Activated CD8-positive, alpha-beta T cell treated with anti-CD3 and anti-CD28 coated beads for 36 hours (primary cell): ENCODE measurements around the gene VAMP4. TPM values are rescaled to one million over a fixed set of nuclear protein-coding genes. Genes with fewer than 3 reads are reported as not detected.

Experiments used
- ATAC-seq: fragments of 200-7000 bp; cut with Tn5 transposase; one replicate; pipeline ENCODE4 v1.10.0; 2021; ENCODE audit warnings: mild to moderate bottlenecking, moderate library complexity
- CTCF ChIA-PET: fragments of 350-600 bp; sonication (Branson Sonifier 250); formaldehyde crosslinking; loops from one replicate; lab custom pipeline; 2021; ENCODE audit warnings: antibody characterized with exemption; lab: Charles Lee
- POLR2A ChIA-PET: fragments of 350-600 bp; sonication (Branson Sonifier 250); formaldehyde crosslinking; loops from one replicate; lab custom pipeline; 2021; ENCODE audit warnings: antibody characterized with exemption; lab: Charles Lee
- DNase-seq: peaks from one replicate; pipeline ENCODE4 v3.0.0-alpha.2; 2020
- H3K27ac Mint-ChIP-seq: one replicate; pipeline ENCODE4 v1.8.0; 2021; ENCODE audit warnings: mild to moderate bottlenecking, mixed read lengths
- H3K27me3 Mint-ChIP-seq: one replicate; pipeline ENCODE4 v1.8.0; 2021; ENCODE audit warnings: mixed read lengths
- H3K36me3 Mint-ChIP-seq: one replicate; pipeline ENCODE4 v1.8.0; 2021; ENCODE audit warnings: low read depth, mixed read lengths
- H3K4me1 Mint-ChIP-seq: one replicate; pipeline ENCODE4 v1.8.0; 2021; ENCODE audit warnings: low read depth, mixed read lengths
- H3K4me3 Mint-ChIP-seq: one replicate; pipeline ENCODE4 v1.8.0; 2021; ENCODE audit warnings: mild to moderate bottlenecking, moderate library complexity, mixed read lengths
- H3K9me3 Mint-ChIP-seq: one replicate; pipeline ENCODE4 v1.8.0; 2021; ENCODE audit warnings: mixed read lengths
- intact Hi-C: fragments of 100-400 bp; cut with micrococcal nuclease; formaldehyde crosslinking; loops from one replicate; pipeline ENCODE4 v1.10.0; 2022
- total RNA-seq, 2 experiments: library from RNA; stranded (reverse); gene quantifications; one replicate each; pipeline ENCODE4 v1.2.3, GENCODE V29; 2021
- TF ChIP-seq, protein P1 (sequence below): fragments of 200-600 bp; IDR thresholded peaks from one replicate; pipeline ENCODE4 v1.8.0; 2022; ENCODE audit warnings: antibody characterized with exemption, mild to moderate bottlenecking

Gene VAMP4
- total RNA-seq, 2 experiments from 2014 or later, result 6.1 to 6.2 TPM

- H3K4me1 Mint-ChIP-seq, result no peaks in the 10 kb centered on the region
- no peak overlapping the region for H3K27ac Mint-ChIP-seq
- H3K9me3 Mint-ChIP-seq, result peaks cover 5% of the 10 kb centered on the region
- TF ChIP-seq, protein P1, sequence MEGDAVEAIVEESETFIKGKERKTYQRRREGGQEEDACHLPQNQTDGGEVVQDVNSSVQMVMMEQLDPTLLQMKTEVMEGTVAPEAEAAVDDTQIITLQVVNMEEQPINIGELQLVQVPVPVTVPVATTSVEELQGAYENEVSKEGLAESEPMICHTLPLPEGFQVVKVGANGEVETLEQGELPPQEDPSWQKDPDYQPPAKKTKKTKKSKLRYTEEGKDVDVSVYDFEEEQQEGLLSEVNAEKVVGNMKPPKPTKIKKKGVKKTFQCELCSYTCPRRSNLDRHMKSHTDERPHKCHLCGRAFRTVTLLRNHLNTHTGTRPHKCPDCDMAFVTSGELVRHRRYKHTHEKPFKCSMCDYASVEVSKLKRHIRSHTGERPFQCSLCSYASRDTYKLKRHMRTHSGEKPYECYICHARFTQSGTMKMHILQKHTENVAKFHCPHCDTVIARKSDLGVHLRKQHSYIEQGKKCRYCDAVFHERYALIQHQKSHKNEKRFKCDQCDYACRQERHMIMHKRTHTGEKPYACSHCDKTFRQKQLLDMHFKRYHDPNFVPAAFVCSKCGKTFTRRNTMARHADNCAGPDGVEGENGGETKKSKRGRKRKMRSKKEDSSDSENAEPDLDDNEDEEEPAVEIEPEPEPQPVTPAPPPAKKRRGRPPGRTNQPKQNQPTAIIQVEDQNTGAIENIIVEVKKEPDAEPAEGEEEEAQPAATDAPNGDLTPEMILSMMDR, result no peak
- DNase-seq (no peak), ATAC-seq (no peak)
- intact Hi-C loops, result no loop called here
- POLR2A ChIA-PET, result no interaction called here
- H3K27me3 Mint-ChIP-seq, result no peaks in the 10 kb centered on the region
- no peaks in the 10 kb centered on the region for H3K36me3 Mint-ChIP-seq
- CTCF ChIA-PET, result no interaction called here
- no peak overlapping the region for H3K4me3 Mint-ChIP-seq
Measured at GRCh38 chr1:171683870-171684269, 58.0 kb downstream of the VAMP4 start.

DNA sequence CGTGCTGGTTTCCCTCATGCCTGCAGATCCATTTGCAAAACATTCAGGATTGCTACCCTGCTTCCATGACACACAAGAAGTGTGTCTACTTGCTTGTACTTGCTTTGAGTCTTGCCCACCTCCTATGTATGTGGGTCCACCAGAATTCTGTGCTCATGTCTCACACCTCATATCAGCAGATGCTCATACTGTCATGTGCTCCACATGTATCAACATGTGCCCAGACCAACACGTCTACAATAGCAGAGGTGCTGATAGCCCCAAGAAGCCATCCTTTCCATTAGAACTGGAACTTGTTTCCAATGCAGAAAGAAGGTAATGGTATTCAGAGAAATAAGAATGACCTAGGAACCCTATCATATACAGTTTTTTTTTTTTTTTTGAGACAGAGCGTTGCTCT is 61.5 kb downstream of the VAMP4 start:
- ChIA-PET POLR2A (no interaction called here), CTCF (no interaction called here)
- intact Hi-C loops, result no loop called here
- ATAC-seq, result no peak
- H3K4me1 Mint-ChIP-seq, result no peaks in the 10 kb centered on the region
- TF ChIP-seq, protein P1, result no peak
- H3K4me3 Mint-ChIP-seq, result no peak overlapping the region
- no peaks in the 10 kb centered on the region for H3K9me3 Mint-ChIP-seq
- H3K27ac Mint-ChIP-seq, result no peak overlapping the region
- no peaks in the 10 kb centered on the region for H3K36me3 Mint-ChIP-seq
- no peak for DNase-seq
- peaks cover 1% of the 10 kb centered on the region for H3K27me3 Mint-ChIP-seq

DNA sequence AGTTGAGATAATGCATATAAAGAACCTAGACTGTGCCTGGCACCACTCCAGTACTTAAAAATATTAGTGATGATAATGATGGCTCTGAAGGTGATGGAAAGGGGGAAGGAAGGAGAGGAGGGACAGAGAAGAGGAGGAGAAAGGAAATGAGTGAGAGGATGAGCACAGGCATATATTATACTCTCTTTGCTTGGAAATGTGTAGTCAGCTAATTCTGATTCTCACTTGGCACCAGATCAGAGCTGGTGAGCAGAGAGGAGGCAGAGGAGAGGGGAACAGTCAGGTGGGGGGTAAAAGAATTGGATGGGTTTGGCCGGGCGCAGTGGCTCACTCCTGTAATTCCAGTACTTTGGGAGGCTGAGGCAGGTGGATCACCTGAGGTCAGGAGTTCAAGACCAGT is 65.0 kb downstream of the VAMP4 start:
- Mint-ChIP-seq H3K27me3 (peaks cover 5% of the 10 kb centered on the region), H3K36me3 (no peaks in the 10 kb centered on the region), H3K9me3 (no peaks in the 10 kb centered on the region), H3K27ac (no peak overlapping the region), H3K4me1 (no peaks in the 10 kb centered on the region), H3K4me3 (no peak overlapping the region)
- TF ChIP-seq, protein P1, result no peak
- ATAC-seq (no peak), DNase-seq (no peak)
- intact Hi-C loops, result no loop called here
- ChIA-PET POLR2A (no interaction called here), CTCF (no interaction called here)

DNA sequence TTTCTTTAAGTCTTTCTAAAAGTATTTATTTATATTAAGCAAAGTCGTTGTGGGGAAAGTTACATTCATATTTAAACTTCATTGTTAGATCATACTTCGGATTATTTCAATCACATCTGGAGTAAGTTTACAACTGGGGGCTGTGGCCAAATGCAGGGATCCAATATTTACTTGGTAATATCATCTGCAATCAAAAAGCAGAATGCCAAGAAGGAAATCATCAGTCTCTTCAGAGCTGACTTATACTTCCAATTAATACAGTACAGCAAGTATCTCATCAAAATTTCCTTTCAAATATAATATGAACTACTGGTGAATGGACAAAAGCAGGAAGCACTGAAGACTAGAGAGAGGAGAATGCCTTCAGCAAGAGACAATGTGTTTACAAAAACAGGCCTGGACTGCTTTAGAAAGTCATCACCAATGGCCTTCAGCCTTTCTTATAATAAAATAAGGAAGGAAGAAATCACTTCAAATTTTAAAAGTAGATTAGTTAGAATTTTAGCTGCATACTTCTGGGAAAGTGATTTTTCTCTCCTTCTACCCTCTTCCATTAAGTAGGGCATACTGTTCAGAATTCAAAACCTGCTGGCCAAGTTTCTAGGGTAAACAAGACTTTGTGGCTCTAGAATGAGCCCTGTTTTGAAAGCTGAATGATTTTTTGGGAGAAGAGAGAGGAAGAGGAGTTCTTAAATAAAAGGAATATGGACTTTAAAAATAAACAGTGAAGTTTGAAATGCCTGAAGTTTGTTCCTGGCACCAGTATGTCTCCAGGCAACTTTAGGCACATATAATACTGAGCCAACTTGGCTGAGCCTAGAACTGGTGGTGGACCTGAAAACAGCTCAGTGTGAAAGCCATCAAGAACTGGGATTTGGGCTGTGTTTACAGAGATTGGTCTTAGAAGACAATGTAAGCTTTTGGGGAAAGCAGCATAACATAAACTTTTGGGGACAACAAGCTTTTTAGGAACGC is 67.1 kb downstream of the VAMP4 start:
- H3K36me3 Mint-ChIP-seq, result no peaks in the 10 kb centered on the region
- no peak overlapping the region for H3K27ac Mint-ChIP-seq
- no peak overlapping the region for H3K4me3 Mint-ChIP-seq
- DNase-seq (no peak), ATAC-seq (no peak)
- H3K4me1 Mint-ChIP-seq, result no peaks in the 10 kb centered on the region
- TF ChIP-seq, protein P1, result no peak
- no peaks in the 10 kb centered on the region for H3K9me3 Mint-ChIP-seq
- CTCF ChIA-PET, result interaction anchor here (0.8 to 1.1 kb wide), 4 partner anchors 20 to 83 kb away, joined by 3 to 8 read pairs (median 4); no protein-coding TSS in a partner anchor
- intact Hi-C loops, result no loop called here
- POLR2A ChIA-PET, result no interaction called here
- H3K27me3 Mint-ChIP-seq, result peaks cover 5% of the 10 kb centered on the region

GRCh38 chr1:171670739-171671138 is 71.1 kb downstream of the VAMP4 start:
- ChIA-PET POLR2A (no interaction called here), CTCF (no interaction called here)
- Mint-ChIP-seq H3K4me1 (no peaks in the 10 kb centered on the region), H3K36me3 (no peaks in the 10 kb centered on the region), H3K9me3 (no peaks in the 10 kb centered on the region), H3K4me3 (no peak overlapping the region), H3K27me3 (peaks cover 4% of the 10 kb centered on the region), H3K27ac (no peak overlapping the region)
- ATAC-seq (no peak), DNase-seq (no peak)
- TF ChIP-seq, protein P1, result no peak
- intact Hi-C loops, result no loop called here
